ENCODE results near the gene PRKCE. TPM values are rescaled to one million over a fixed set of nuclear protein-coding genes. Genes with fewer than 3 reads are reported as not detected.

PRKCE gene
- total RNA-seq, 1 experiment from 2014 or later, result 21.7 TPM

DNA sequence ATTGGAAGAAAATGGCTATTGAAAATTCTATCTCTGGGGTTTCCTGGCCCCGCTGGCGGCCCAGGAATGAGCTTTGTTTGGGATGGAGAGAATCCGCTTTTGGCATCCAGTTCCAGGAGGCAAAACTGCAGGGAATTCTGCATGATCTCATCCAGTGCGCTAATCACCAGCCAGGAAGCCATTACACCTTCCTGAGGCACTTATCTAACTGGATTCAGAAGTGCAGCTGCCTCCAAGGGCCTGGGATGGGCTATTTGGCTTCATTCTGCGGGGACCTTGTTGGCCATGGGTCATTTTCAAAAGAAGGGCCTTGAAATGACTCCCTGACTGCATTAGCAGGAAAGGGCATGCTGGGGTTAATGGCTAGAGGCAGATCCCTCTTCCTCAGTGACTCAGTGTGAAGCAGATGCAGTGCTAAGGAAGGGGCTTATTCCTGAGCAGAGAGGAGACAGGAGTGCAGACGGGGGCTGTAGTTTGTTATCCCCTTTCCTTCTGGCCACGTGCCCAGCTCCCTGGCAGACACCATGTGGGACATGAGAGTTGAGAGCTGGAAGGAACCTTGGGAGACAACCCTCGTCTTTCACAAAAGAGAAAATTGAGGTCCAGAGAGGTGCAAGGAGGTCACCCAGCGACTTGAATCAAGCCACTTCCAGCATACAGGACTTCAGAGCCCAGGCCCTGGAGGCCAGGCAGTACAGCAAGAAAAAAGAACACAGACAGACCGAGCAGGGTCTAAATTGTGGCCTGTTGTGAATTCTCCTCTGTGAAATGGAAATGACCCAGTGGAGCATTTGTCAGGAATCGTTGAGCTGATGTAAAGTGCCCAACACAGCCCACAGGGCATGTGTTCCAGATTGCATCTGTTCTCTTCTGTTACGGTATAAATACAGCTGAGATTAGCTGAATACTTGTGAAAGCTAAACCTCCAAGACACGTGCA is 161.8 kb downstream of the PRKCE start:
- Histone ChIP-seq H4K20me1 (ENCODE audit: insufficient read depth) (peaks cover 18% of the 10 kb centered on the region), H3K36me3 (ENCODE audit: low read depth) (no peaks in the 10 kb centered on the region), H3K9me3 (ENCODE audit: insufficient read depth, low read depth) (no peaks in the 10 kb centered on the region), H3K4me1 (replicated peaks; ENCODE audit: insufficient read depth) (peaks cover 49% of the 10 kb centered on the region), H3K4me3 (no peak overlapping the region), H3K4me2 (no peak overlapping the region; the same call in 1 of the 2 replicates), H3K9me2 (ENCODE audit: insufficient read depth) (no peaks in the 10 kb centered on the region), H3K79me2 (ENCODE audit: low read depth) (peaks cover 22% of the 10 kb centered on the region), H3K27me3 (ENCODE audit: insufficient read depth, low read depth) (no peaks in the 10 kb centered on the region), H2AFZ (no peak overlapping the region), H3K27ac (no peak overlapping the region), H3F3A (ENCODE audit: insufficient read depth, low read depth) (peaks cover 22% of the 10 kb centered on the region)
- intact Hi-C loops (cut with micrococcal nuclease; ENCODE audit: unreplicated experiment), result no loop called here
- TF ChIP-seq, protein P1, sequence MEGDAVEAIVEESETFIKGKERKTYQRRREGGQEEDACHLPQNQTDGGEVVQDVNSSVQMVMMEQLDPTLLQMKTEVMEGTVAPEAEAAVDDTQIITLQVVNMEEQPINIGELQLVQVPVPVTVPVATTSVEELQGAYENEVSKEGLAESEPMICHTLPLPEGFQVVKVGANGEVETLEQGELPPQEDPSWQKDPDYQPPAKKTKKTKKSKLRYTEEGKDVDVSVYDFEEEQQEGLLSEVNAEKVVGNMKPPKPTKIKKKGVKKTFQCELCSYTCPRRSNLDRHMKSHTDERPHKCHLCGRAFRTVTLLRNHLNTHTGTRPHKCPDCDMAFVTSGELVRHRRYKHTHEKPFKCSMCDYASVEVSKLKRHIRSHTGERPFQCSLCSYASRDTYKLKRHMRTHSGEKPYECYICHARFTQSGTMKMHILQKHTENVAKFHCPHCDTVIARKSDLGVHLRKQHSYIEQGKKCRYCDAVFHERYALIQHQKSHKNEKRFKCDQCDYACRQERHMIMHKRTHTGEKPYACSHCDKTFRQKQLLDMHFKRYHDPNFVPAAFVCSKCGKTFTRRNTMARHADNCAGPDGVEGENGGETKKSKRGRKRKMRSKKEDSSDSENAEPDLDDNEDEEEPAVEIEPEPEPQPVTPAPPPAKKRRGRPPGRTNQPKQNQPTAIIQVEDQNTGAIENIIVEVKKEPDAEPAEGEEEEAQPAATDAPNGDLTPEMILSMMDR (conservative IDR thresholded peaks at IDR 0.05), result no peak
- no peak for TF ChIP-seq EZH2 (IDR thresholded peaks at IDR 0.05; ENCODE audit: low read depth)
- POLR2A ChIA-PET (ENCODE audit: unreplicated experiment), result interaction anchor here (0.6 to 0.7 kb wide), 2 partner anchors 12 to 1731 kb away, joined by 3 read pairs; no protein-coding TSS in a partner anchor
- DNase-seq, result no peak
- BruUV-seq (replicated peaks), result no TSS peak
- CTCF ChIA-PET, result interaction anchor here (0.6 kb wide), 1 partner anchor 991 kb away, joined by 3 read pairs; no protein-coding TSS in a partner anchor

DNA sequence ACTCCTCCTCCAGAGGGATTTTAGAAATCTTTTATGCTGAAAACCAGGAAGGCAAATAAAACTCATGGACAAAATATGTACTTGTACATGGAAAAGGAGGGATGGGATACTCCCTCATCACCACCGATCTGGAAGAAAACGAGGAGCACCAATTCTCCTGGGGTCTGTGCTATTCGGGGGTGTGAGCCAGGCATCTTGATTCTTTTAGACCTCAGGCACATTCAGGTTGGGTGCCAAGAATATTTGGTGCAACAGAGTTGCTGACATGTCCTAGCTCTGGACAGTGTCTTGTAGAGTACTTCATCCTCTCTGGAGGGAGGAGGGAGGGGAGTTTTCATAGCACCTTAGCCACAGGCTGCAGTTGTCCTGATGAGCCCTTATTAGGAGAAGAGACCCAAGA is 163.0 kb downstream of the PRKCE start:
- ChIA-PET CTCF (no interaction called here), POLR2A (ENCODE audit: unreplicated experiment) (interaction anchor here (0.6 kb wide), 1 partner anchor 387 kb away, joined by 7 read pairs; no protein-coding TSS in a partner anchor)
- H3F3A ChIP-seq (ENCODE audit: insufficient read depth, low read depth), result peaks cover 22% of the 10 kb centered on the region
- H3K4me1 ChIP-seq (replicated peaks; ENCODE audit: insufficient read depth), result peaks cover 49% of the 10 kb centered on the region
- DNase-seq, result no peak
- no peak overlapping the region for H3K4me2 ChIP-seq
- no peak overlapping the region for H3K4me3 ChIP-seq
- BruUV-seq (replicated peaks), result no TSS peak
- intact Hi-C loops (cut with micrococcal nuclease; ENCODE audit: unreplicated experiment), result no loop called here
- H3K36me3 ChIP-seq (ENCODE audit: low read depth), result no peaks in the 10 kb centered on the region
- peaks cover 18% of the 10 kb centered on the region for H4K20me1 ChIP-seq (ENCODE audit: insufficient read depth)
- H3K79me2 ChIP-seq (ENCODE audit: low read depth), result peaks cover 29% of the 10 kb centered on the region
- no peaks in the 10 kb centered on the region for H3K9me3 ChIP-seq (ENCODE audit: insufficient read depth, low read depth)
- H3K27me3 ChIP-seq (ENCODE audit: insufficient read depth, low read depth), result no peaks in the 10 kb centered on the region
- H2AFZ ChIP-seq, result no peak overlapping the region
- TF ChIP-seq, protein P1 (conservative IDR thresholded peaks at IDR 0.05), result no peak
- no peak for TF ChIP-seq EZH2 (IDR thresholded peaks at IDR 0.05; ENCODE audit: low read depth)
- H3K27ac ChIP-seq, result no peak overlapping the region
- no peaks in the 10 kb centered on the region for H3K9me2 ChIP-seq (ENCODE audit: insufficient read depth)

DNA sequence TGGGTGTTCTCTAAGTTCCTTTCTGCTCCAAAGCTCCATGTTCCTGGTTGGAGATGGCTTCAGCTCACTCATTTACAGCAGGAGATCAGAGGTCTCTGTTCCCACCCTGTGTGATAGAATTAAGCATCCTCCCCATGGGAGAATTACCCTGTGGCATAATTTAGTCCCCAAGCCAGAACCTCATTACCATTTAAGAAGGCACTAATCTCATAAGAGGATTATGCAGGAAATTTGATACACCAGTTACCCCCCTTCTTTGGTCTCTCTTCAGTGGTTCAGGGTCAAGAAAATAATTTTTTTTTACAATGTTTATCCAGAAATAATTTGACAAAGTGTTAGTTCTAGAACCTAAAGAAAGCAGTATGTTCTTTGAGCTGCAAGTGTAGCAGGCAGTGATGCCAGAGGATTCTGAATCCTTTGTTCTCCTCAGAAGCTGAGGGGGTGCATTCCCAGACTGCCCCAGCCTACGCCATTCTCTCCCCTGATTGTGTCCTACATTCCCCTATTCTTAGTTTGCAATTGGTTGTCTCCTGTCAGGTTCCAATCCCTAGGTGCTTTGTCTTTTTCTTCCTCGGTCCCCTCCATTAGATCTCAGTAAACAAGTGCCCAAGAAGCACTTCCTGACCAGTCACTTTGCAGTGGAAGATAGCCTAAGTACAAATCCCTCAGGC is 163.6 kb downstream of the PRKCE start:
- Histone ChIP-seq H3K27me3 (ENCODE audit: insufficient read depth, low read depth) (no peaks in the 10 kb centered on the region), H4K20me1 (ENCODE audit: insufficient read depth) (peaks cover 18% of the 10 kb centered on the region), H3K36me3 (ENCODE audit: low read depth) (no peaks in the 10 kb centered on the region), H3K4me1 (replicated peaks; ENCODE audit: insufficient read depth) (peaks cover 53% of the 10 kb centered on the region), H3K9me3 (ENCODE audit: insufficient read depth, low read depth) (no peaks in the 10 kb centered on the region), H2AFZ (no peak overlapping the region), H3K27ac (no peak overlapping the region), H3K4me3 (no peak overlapping the region), H3K79me2 (ENCODE audit: low read depth) (peaks cover 33% of the 10 kb centered on the region), H3K9me2 (ENCODE audit: insufficient read depth) (no peaks in the 10 kb centered on the region), H3F3A (ENCODE audit: insufficient read depth, low read depth) (peaks cover 22% of the 10 kb centered on the region), H3K4me2 (peak overlapping the region; percentile 10; the same call in 1 of the 2 replicates)
- intact Hi-C loops (cut with micrococcal nuclease; ENCODE audit: unreplicated experiment), result no loop called here
- TF ChIP-seq, protein P1 (conservative IDR thresholded peaks at IDR 0.05), result no peak
- TF ChIP-seq EZH2 (IDR thresholded peaks at IDR 0.05; ENCODE audit: low read depth), result no peak
- POLR2A ChIA-PET (ENCODE audit: unreplicated experiment), result interaction anchor here (0.6 kb wide), 1 partner anchor 387 kb away, joined by 7 read pairs; no protein-coding TSS in a partner anchor
- no TSS peak for BruUV-seq (replicated peaks)
- CTCF ChIA-PET, result no interaction called here
- peak in 1 of 2 experiments; percentile 52 for DNase-seq
